Choroid plexus epithelial cell (primary cell): Measurements from ENCODE around the gene TMTC2.
A peak's percentile ranks its signal among the peaks of the same experiment; 100 is the strongest.

Experiments used
- DNase-seq: peaks from one replicate; pipeline ENCODE4 v3.0.0-alpha.2; 2010; ENCODE audit warnings: low read depth
- H3K4me3 ChIP-seq: 2 replicates; pipeline ENCODE4 v1.5.1; 2011; ENCODE audit warnings: low read depth, mild to moderate bottlenecking, control low read depth, low read length, moderate library complexity
- TF ChIP-seq, protein P1 (sequence below): conservative IDR thresholded peaks from 2 replicates; pipeline ENCODE4 v1.5.1; 2011; ENCODE audit warnings: low read depth, mild to moderate bottlenecking, control low read depth, inconsistent platforms, low read length, moderate library complexity

The TMTC2 gene

DNA sequence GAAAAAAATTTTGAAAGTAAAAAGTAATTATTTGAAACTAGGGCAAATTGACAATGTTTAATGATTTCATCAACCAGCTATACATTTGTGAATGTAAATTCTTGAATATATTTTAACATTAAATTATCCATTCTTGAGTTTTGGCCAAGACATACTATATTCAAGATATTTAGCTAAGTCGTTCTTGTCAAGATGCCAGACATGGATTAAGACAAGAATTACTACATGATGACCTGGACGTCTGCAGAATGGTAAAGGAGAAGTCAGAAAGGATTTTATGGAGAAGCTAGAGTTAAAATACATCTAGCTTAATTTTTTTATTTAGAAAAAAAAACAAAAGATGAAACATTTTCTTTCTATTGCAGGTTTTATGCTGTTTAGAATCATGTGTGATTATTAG is 255.8 kb downstream of the TMTC2 start:
- H3K4me3 ChIP-seq = no peak overlapping the region
- peak; percentile 7 for DNase-seq
- TF ChIP-seq, protein P1, sequence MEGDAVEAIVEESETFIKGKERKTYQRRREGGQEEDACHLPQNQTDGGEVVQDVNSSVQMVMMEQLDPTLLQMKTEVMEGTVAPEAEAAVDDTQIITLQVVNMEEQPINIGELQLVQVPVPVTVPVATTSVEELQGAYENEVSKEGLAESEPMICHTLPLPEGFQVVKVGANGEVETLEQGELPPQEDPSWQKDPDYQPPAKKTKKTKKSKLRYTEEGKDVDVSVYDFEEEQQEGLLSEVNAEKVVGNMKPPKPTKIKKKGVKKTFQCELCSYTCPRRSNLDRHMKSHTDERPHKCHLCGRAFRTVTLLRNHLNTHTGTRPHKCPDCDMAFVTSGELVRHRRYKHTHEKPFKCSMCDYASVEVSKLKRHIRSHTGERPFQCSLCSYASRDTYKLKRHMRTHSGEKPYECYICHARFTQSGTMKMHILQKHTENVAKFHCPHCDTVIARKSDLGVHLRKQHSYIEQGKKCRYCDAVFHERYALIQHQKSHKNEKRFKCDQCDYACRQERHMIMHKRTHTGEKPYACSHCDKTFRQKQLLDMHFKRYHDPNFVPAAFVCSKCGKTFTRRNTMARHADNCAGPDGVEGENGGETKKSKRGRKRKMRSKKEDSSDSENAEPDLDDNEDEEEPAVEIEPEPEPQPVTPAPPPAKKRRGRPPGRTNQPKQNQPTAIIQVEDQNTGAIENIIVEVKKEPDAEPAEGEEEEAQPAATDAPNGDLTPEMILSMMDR = no peak

DNA sequence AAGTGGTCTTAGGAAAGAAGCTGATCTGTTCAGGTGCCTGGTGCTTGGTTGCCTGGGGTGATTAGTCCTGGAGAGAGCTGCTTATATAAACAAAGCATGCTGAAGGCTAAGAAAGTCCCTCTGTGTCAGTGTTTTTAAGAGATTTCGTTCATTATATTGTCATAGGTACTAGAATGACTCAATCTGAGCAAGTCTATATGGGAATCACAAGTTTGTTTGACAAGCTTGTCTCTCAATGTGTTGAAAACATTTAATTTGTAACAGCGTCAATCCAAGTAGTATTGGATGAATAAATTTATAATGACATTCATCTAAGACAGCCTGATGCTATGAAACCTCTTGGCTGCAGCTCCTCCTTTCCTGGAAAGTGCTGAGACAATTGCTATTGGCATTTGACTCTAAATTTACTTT is 256.3 kb downstream of the TMTC2 start:
- DNase-seq = peak; percentile 52
- TF ChIP-seq, protein P1 = no peak

DNA sequence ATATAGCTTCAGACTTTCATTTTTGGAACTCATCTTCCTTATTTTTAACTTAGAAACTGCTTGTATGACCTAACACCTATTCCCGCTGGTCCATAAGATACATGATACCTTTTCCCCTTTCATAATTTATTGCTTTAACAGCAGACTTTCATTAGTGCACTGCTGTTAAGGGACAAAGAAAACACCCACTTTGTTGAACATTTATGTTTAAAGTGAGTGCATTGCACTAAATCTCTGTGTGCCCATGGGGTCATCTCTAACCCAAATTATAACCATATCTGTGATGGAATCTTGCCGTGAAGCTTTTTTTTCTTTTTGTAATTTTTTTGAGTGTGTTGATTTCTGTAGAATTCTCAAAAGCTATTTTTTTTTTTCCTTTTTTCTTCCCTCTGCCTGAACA is 261.8 kb downstream of the TMTC2 start:
- no peak for DNase-seq
- H3K4me3 ChIP-seq = no peak overlapping the region
- TF ChIP-seq, protein P1 = no peak

More for the DNA sequence above, 256.3 kb downstream of the TMTC2 start:
- H3K4me3 ChIP-seq = no peak overlapping the region

DNA sequence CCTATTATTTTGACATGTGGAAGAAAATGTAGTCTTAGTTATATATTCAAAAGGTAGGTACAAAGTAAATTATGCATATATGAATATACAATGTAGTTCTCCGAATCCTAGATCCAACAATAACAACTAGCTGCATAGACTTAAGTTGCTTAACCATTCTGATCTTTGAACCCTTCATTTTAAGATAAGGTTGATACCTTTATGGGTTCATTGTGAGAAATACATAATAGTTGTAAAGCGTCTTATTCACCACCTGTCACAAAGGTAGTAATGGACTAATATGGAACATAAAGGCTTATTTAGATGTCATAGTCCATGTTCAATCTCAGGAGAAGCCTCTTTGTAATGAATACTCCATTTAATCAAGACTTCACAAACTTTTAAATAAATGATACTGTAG is 263.6 kb downstream of the TMTC2 start:
- no peak for DNase-seq
- H3K4me3 ChIP-seq = no peak overlapping the region
- TF ChIP-seq, protein P1 = no peak

DNA sequence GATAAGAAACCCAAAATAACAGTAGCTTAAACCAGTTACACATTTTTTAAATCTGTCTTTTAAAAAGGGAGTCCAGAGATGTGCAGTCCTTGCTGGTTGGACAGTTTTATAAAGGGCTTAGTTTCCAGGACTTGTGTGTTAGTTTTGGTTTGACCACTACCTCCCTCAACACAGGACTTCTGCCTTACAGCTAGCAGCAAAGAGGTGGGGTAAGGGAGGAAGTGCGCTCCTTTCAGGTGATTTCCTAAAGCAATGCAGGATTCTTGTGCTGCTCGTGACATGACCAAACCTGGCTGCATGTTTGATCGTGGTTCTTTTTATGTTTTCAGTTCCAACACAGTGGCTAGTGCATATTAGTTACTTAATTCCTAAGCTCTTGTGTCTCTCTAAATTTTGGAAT is 266.2 kb downstream of the TMTC2 start:
- no peak for DNase-seq
- TF ChIP-seq, protein P1 = no peak
- no peak overlapping the region for H3K4me3 ChIP-seq

DNA sequence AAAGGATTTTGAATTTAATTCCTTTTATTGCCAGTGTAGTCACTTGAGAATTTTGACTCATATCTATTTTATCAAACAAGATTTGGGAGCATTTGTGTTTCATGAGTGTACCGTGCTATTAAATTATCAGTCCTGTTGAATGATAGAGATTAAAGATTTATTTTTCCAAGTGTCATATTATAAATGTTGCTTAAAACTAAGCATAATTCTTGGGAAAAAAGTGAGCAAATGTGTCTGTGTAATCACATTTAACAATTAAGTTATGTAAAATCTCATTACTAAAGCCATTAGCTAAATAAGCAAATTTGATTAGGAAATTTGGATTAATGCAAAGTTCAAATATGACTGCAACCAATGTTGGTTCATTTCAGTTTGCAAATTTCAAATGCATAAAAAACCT is 266.7 kb downstream of the TMTC2 start:
- TF ChIP-seq, protein P1 = no peak
- H3K4me3 ChIP-seq = no peak overlapping the region
- no peak for DNase-seq

DNA sequence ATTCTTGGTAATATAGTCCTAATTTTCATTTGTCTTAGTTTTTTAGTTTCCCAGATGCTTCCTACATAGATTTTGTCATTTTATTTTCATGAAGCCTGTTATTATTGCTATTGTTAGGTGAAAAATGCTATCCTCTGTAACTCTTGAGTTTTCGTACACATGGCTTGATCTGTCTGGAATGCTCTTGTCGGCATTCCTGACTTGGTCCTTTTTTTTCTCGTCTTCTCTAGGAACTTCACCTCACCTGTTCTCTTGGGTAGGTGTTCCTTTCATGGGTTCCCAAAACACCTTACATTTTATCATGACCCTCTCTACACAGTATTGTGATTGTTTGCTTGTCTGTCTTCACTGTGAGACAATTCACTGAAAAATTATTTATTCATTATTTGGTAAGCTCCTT is 267.4 kb downstream of the TMTC2 start:
- TF ChIP-seq, protein P1 = no peak
- no peak for DNase-seq
- H3K4me3 ChIP-seq = no peak overlapping the region
